CD4-positive, alpha-beta T cell treated with Interleukin-15 for 1 hour (primary cell): Measurements from ENCODE around the gene HERPUD2.
"Not testable (repeated sequence)": the region's sequence is repeated elsewhere in the genome, so short reads cannot be mapped to it uniquely, and the experiment has no call there.

Experiments used
- DNase-seq: peaks from one replicate; pipeline ENCODE4 v3.0.0-alpha.2; 2020

HERPUD2 gene

DNA sequence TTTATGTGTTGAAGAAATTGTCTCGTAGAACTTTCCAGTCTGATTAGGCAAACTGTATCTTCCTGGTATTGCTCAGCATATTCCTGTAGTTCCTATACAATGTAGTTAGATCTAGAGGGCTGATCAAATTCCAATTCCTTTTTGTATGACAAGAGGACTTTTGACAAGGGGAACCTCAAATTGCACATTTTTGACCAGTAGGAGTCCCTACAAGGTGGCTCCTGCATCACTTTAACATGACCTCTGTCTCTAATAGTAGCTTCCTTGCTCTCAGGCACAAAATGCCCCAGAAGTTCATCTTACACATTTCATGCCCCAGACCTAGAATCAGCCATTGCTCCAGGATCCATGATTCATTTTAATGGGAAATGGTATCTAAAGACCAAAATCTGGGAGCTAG is 18.7 kb downstream of the HERPUD2 start:
- DNase-seq, result no peak

DNA sequence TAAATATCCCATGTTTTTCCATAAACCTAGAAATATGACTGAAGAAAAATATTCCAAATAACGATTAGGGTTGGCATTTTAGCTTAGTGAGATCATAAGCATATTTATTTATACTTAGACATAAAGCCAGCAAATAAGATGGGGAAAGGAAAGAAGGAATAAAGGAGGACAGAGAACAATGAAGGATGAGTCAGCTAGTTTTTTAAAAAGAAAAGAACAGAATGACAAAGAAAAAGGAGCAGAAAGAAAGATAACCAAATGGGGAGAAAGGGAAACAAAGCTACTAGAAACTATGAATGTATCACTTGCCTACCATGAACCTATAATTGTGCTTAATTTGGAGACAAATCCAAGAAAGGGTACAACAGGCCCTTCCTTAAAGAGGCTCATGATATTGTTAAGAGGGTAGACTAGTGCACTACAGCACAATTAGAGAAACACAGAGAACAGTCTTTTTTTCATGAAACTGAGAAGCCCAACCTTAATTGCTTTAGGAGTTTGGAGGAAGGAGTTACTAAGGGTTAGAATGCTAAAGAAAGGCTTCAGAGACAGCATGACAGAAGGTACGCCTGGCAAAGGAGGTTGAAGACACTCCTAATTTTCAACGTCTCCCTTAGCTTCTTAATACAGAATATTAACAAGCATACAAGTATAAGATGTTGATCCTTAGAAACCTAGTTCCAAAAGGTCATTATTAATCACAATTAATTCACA is 23.9 kb downstream of the HERPUD2 start:
- no peak for DNase-seq

DNA sequence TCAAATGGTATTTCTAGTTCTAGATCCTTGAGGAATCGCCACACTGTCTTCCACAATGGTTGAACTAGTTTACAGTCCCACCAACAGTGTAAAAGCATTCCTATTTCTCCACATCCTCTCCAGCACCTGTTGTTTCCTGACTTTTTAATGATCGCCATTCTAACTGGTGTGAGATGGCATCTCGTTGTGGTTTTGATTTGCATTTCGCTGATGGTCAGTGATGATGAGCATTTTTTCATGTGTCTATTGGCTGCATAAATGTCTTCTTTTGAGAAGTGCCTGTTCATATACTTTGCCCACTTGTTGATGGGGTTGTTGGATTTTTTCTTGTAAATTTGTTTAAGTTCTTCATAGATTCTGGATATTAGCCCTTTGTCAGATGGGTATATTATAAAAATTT is 34.5 kb downstream of the HERPUD2 start:
- not testable (repeated sequence) for DNase-seq

DNA sequence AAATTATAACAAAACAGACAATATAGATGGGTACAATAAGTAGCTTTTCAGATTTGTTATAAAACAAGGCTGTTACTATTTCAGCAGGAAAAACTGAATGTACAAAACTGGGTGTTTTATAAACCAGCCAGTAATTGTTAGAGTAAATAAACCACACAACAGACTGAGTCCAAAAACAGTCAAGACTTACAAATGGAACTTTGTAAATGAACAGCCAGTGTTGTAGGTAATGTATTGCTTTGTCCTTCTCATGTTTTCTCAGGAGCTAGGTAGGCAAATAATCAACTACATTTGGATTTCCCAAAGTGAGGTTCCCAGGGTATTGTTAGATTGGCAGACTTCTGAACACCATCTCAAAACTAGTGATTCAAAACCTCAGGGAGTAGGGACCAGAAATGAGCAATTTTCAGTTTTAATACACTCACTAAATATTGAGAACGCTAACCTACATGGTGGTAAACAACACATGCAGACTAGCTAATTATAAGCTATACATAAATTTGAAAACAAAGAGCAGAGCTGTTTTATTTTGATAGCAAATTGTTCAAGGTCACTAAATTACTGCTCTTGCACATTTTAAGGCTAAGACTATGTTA is 36.2 kb downstream of the HERPUD2 start:
- no peak for DNase-seq

DNA sequence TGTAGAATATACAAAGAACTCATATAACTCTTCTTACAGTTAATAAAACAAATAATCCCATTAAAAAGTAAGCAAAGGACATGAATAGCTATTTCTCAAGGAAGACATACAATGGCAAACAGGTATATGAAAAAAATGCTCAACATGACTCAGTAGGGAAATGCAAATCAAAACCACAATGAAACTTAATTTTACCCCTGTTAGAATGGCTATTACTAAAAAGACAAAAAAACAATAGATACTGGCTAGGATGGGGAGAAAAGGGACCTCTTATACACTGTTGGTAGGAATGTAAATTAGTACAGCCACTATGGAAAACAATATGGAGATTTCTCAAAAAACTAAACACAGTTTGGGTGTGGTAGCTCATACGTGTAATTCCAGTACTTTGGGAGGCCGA is 37.8 kb downstream of the HERPUD2 start:
- DNase-seq, result no peak

DNA sequence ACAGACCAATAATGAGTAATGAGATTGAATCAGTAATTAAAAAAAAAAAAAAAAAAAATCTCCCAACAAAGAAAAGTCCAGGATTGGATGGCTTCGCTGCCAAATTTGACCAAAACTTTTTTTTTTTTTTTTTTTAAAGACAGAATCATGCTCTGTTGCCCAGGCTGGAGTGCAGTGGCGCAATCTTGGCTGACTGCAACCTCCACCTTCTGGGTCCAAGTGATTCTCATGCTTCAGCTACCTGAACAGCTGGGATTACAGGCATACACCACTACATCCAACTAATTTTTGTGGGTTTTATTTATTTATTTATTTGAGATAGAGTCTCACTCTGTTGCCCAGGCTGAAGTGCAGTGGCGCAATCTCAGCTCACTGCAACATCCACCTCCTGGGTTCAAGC is 40.4 kb downstream of the HERPUD2 start:
- DNase-seq, result not testable (repeated sequence)

DNA sequence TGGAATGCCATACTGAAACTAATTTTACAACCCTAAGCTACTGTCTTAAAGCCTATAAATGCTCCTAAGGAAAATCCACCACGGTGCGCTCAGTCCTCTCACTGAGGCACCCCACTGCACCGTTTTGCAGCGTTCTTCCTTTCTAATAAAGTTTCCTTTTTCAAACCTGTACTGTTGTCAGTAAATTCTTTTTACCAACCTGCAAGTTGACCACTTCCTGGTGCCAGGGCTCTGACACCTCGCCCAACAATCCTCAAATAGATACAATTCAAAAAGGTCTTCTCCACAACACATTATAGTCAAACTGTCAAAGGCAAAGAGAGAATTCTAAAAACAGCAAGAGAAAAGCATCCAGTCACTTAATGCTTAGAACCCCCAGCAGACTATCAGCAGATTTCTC is 42.8 kb downstream of the HERPUD2 start:
- DNase-seq, result peak; percentile 28

DNA sequence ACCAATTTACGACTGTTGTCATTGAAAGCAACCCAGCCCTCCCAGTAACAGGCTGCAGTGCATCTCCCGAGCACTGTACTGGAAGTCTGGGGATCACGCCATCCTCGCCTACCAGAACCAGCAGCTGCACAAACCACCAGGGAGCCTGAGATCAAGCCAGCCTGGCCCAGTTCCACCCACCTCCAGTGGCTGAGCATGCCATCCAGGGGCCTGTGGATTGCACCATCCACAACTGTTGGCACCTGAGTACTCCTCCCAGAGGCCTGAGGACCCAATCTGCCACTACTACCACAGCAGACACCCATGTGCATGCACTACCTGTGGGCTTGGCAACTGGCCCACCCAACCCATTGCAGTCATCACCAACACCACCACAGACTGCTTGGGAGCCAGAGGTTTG is 44.2 kb downstream of the HERPUD2 start:
- DNase-seq, result no peak

DNA sequence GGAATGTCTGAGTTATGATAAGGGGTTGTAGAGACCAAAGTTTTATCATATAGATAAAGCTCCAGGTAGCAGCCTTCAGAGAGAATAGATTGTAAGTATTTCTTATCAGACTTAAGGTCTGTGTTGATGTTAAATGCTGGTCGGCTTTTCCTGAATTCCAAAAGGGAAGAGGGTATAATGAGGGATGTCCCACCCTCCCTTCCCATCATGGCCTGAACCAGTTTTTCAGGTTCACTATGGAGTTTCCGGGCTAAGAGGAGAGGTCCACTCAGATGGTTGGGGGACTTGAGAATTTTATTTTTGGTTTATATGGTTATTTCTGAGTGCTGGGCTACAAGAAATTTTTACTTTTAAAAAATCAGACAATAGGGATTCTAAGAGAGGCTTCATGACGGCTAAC is 45.2 kb downstream of the HERPUD2 start:
- no peak for DNase-seq

DNA sequence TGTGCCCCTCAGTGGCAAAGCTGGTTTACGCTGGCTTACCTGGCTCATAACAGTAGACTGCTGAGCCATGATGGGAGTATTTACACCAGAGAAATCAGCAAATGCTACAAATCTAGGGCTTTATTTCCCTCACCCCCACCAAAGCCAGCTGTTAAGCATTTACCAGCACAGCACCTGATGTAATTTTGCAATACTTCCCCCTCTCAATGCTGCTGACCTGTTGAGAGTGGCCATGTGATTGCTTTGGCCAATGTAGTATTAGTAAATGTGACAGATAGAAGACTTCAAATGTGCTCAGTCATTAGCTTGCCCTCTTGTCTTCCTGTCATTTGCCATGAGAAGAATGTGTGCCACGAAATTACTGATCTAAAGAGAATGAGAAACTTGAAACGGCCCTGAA is 46.6 kb downstream of the HERPUD2 start:
- DNase-seq, result no peak

DNA sequence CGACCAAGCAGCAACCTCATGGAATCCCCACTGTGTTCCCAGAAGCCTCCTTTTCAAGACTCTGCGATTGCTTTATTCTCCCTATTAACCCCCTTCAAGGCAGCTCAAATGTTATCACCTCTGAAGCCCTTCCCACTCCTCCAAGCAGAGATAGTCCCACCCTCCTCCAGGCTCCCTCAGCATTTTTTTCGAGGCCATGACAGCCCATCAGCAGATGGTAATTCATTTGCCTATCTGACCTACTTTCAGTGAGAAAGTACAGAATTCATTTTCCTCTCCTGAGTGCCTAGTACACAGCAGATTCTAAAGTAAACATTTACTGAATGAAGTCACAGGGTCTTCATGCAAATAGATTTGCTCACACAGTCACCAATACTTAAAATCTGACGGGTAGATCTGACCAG is 47.8 kb downstream of the HERPUD2 start:
- DNase-seq, result no peak

DNA sequence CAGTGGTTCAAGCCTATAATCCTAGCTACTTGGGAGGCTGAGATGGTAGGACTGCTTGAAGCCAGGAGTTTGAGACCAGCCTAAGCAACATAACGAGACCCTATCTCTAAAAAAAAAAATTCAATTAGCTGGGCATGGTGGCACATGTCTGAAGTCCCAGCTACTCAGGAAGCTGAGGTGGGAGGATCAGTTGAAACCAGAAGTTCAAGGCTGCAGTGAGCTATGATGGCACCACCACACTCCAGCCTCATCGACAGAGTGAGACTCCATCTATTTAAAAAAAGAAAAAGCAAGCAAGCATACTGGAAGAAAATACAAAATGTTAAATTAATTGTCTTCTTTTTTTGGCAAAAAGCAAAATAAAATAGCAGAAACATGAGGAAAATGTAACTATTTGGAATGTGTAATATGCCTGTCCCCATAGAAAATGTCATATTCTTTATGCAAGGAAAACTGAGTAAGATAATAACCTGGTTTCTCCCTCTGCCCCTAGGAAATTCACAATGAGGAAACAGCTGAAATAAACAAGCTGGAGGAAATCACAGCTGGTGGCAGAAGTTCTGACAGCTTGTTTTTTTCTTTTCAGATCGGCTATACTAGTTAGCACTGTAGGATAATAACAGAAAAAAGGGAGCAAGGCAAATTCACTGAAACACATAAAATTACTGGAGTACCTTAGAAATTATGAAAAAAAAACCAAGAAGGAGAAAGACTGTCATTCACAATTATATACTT is 48.5 kb downstream of the HERPUD2 start:
- DNase-seq, result no peak

DNA sequence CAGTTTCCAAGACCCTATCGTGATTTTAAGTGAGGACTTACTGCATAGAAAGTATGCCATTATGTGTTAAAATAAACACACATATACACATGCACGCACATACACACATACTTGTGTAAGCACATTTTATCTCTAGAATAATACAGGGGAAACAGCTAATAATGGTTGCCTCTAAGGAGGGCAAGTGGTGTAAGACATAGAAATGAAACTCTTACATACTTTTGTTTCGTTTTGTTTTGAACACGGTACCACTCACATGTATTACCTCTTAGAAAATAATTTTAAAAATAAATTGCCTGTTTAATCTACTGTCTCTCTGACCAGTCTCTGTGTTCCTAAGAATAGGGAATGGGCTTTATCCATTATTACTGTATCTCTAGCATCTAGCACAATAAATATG is 49.2 kb downstream of the HERPUD2 start:
- DNase-seq, result no peak

DNA sequence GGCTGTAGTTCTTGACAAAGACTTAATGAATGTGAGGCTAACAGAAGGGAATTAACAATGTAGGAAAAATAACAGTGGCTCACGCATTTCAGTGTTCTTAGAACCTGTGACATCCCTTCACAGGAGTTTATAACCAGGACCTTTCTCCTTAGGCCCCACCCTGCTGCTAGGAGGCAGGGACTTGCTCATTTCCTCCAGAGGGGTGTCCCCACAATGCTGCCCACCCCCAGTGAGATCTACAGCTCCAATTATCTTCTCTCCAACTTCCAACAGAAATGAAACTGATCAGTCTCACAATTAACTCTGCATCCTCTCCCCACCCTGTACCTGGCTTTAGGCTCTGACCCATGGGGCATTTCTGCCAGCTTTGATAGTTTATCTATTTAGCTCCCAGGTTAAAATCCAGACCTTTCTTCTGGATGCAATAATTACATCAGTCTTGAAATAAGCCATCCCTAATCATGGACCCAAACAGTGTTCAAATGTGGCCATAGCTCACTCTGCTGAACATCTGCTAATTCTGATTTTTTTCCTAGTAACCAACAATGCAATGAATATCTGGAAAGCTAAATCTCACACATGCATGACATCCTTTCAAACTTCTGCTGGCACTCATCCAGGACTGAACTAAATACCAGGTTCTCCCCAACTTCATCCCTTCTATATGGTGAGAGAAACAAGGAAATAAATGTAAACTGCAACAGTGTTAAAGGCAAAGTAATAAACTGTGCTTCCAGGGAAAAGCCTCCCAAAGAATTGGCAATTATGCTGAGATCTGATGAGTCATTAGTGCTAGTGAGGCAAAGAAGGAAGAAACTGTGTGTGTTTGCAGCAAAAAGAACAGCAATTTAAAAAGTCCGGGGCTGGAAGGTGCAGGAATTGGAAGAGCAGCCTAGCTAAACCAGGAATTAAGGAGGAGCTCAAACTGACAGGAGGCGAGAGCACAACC is 64.6 kb downstream of the HERPUD2 start:
- no peak for DNase-seq

DNA sequence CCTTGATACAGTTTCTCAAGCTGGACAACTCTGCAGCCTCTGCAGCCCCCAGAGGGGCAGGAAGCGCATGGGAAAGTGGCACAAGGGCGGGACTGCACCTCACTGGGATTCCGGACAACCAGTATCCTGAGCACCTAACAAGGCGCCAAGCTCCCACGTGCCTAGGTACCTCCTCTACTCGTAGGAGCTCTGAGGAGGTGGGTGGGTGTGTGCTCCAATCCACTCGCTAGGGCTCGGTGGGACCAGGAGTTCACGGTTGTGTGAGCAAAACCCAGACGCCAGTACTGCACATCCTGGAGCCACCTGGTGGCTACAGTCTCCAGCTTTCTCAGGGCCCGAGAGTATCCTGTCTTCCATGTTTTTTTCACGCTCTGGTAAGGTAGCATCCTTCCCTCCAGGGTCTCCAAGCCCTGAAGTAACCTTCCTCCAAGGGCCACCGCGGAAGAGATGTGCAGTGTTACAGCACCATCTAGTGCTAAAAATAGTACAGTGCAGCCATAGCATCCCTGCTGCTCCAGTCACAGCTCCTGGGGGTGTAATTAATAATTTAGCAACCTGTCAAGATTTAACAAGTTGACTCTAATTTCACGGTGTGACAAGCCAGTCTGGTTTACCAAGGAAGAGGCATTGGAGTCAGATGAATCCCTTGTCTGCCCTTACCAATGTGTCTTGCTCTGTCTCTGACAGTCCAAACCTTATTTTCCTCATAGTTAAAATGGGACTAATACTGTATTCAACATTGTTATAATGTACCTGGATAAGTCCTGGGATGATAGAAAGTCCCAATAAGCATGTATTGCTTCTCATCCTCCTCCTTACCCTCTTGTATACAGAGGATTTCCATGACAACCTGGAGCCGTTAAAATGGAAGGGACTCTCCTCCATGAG is 70.4 kb downstream of the HERPUD2 start:
- DNase-seq, result peak; percentile 36

DNA sequence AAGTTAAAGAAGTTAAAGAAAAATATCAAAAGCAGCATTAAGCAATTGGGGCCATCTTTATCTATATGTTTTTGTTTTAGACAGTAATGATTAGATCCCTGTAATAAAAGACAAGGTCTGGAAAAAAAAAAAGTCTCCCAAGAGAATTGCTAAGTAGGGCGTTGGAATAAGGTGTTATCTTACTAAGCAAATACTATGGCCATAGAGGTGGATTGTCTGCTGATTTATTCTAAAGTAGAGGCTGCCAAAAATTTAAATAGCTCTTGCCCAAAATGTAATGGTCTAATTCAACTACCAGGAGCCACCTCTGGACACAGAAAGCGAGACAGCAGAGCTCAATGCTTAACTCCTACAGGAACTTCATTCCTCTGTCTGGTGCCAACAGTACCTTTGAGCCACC is 71.6 kb downstream of the HERPUD2 start:
- no peak for DNase-seq

DNA sequence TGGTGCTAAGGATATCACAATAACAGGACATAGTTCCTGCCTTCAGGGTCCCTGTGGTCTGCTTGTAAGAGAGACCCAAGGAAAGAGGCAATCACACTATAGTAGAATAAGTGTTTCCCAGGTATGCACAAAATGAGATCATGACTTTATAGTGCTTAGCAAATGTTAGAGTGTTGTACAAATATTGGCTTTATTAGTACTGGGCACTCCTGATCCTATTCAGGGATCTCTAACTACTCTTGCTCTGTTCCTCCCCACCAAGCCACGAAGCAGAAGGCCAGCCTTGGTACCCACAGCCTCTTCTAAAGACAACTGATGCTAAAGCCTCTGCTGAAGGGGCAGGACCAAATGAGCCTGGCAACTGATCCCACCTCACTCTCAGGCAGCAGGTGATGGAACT is 75.1 kb downstream of the HERPUD2 start:
- no peak for DNase-seq

DNA sequence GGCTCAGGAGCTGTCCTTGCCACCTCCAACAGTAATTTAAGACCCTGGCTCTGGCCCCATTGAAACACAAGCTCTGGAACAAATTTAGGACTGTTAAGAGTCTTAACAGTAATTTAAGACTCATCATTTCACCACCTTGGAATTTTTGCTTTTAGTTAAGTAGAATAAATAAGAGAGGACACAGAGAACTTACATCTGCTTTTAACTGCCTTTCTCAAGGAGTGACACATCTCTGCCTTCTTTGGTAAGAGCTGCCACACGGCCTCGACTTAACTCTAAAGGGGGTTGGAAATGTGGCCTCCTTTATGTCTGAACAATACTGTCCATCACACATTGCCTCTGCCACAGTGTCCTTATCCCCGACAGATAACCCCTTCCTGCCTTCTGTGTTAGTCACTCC is 77.9 kb downstream of the HERPUD2 start:
- no peak for DNase-seq

DNA sequence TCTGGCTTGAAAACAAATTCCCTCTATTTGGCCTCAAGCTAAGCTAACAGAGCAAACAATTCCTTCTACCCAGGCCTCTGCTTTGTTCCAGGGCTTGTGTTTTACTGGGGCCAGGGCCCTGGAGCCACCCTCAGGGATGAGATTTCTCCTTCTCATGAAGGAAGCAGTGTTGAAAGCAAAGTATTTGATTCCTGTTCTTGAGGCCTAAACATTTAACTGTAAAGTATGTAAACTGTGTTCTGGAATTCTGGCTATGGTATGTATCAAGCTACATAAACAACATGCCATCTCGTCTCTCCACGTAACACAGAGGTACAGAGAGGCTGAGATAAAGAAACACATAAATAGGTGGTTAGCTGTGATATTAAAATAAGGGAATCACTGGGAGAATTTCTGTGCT is 81.8 kb downstream of the HERPUD2 start:
- no peak for DNase-seq

DNA sequence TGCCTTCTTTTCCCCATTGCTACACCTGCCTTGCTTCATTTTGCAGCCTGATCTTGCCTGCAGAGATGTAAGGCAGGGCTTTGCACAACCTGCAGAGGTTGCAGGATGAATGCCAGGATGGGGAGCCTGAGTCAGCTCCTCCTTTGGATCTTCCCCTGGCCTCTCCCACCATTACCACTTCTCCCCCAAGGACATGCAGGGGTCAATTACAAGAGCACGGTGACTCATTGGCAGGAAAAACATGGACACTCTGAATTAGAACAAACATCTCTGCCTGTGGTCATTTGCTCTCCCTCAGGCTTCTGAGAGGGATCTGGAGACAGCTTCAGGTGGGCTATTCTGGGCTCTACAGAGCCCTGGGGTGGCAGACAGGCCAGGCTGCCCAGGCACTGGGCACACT is 89.2 kb downstream of the HERPUD2 start:
- no peak for DNase-seq

DNA sequence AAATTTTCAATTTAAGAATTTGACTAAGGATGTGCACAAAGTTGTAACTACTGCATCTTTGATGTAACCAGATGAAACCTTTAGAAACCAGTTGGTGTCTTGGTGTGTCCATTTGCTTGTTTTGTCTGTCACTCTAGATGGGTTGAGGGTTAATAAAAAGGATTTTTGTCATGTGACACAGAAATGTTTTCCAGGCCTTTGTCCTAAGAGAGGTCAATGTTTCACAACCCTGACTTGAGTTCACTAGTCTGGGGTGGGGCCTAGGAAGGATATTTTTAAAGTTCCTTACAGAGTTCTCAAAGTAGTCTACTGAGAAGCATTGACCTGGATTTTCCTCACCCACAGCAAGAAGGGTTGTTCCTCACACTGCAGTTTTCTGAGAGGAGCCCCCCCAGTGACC is 90.3 kb downstream of the HERPUD2 start:
- no peak for DNase-seq

DNA sequence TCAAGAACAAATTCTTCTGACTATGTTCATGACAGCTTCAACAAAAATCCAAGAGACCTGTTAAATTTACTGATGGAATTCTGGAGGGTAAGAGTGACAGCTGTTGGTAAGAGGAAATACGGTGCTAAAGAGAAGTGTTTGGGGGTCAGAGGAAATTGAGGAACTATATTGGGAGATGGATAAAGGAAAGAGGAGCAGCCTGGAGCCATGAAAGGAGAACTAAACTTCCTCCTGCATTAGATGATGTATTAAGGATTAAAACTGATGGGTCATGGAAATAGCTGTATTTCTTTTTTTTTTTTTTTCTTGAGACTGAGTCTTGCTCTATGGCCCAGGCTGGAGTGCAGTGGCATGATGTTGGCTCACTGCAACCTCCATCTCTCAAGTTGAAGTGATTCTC is 95.3 kb downstream of the HERPUD2 start:
- DNase-seq, result no peak
